HepG2 (cell line): Measurements from ENCODE around the gene FANCD2. TPM values are rescaled to one million over a fixed set of nuclear protein-coding genes. Genes with fewer than 3 reads are reported as not detected.

ENCODE experiments used
- ARID2 ChIP-seq: sonication (generic); formaldehyde crosslinking; IDR thresholded peaks from 2 replicates; pipeline ENCODE4 v1.8.1; 2022; ENCODE audit warnings: mild to moderate bottlenecking, missing genetic modification reagents, borderline replicate concordance
- ARNT2 ChIP-seq: sonication (generic); formaldehyde crosslinking; IDR thresholded peaks from 2 replicates; pipeline ENCODE4 v1.8.0; 2022; ENCODE audit warnings: mild to moderate bottlenecking, low read depth, missing genetic modification reagents, moderate library complexity
- GTF2F1 ChIP-seq: fragments of 150-350 bp; IDR thresholded peaks from 2 replicates; pipeline ENCODE4 v1.6.1; 2014; ENCODE audit warnings: low read length
- HOXA7 ChIP-seq: sonication (generic); formaldehyde crosslinking; IDR thresholded peaks from 2 replicates; pipeline ENCODE4 v1.8.1; 2022; ENCODE audit warnings: mild to moderate bottlenecking, missing genetic modification reagents, moderate library complexity
- KAT7 ChIP-seq: IDR thresholded peaks from 2 replicates; pipeline ENCODE4 v1.6.1; 2018; ENCODE audit warnings: borderline replicate concordance, missing compliant biosample characterization
- MAFG ChIP-seq: sonication (generic); formaldehyde crosslinking; IDR thresholded peaks from 2 replicates; pipeline ENCODE4 v1.5.1; 2020; ENCODE audit warnings: mild to moderate bottlenecking, missing genetic modification reagents
- POLR2AphosphoS5 ChIP-seq: IDR thresholded peaks from 2 replicates; pipeline ENCODE4 v1.6.1; 2012; ENCODE audit warnings: low read depth, low read length
- SMARCE1 ChIP-seq: fragments of 450-650 bp; IDR thresholded peaks from 2 replicates; pipeline ENCODE4 v1.6.1; 2017; ENCODE audit warnings: borderline replicate concordance
- U2AF1 ChIP-seq: fragments of 200-400 bp; formaldehyde crosslinking; optimal IDR thresholded peaks from 2 replicates; pipeline ENCODE3; 2017; ENCODE audit warnings: mild to moderate bottlenecking, low read depth, low read length
- ZFP36 ChIP-seq: fragments of 150-350 bp; IDR thresholded peaks from 2 replicates; pipeline ENCODE4 v1.6.1; 2018; ENCODE audit warnings: borderline replicate concordance, low read length, low read depth; ENCODE audit not compliant: partially characterized antibody
- ZFP90 ChIP-seq: sonication (generic); formaldehyde crosslinking; IDR thresholded peaks from 2 replicates; pipeline ENCODE4 v1.8.0; 2022; ENCODE audit warnings: missing genetic modification reagents, mild to moderate bottlenecking, inconsistent platforms, borderline replicate concordance
- ZNF160 ChIP-seq: sonication (generic); formaldehyde crosslinking; IDR thresholded peaks from 2 replicates; pipeline ENCODE4 v1.8.0; 2022; ENCODE audit warnings: mild to moderate bottlenecking, inconsistent platforms, missing genetic modification reagents
- ZNF232 ChIP-seq: sonication (generic); formaldehyde crosslinking; IDR thresholded peaks from 2 replicates; pipeline ENCODE4 v1.4.0; 2020; ENCODE audit warnings: missing genetic modification reagents, borderline replicate concordance
- ZNF256 ChIP-seq: sonication (generic); formaldehyde crosslinking; conservative IDR thresholded peaks from 2 replicates; pipeline ENCODE4 v1.4.0; 2020; ENCODE audit warnings: missing genetic modification reagents
- ZNF572 ChIP-seq: sonication (generic); formaldehyde crosslinking; IDR thresholded peaks from 2 replicates; pipeline ENCODE4 v1.5.1; 2020; ENCODE audit warnings: mild to moderate bottlenecking, missing genetic modification reagents
- ZNF629 ChIP-seq: sonication (generic); formaldehyde crosslinking; conservative IDR thresholded peaks from 2 replicates; pipeline ENCODE4 v1.5.0; 2020; ENCODE audit warnings: missing genetic modification reagents
- ZNF773 ChIP-seq: sonication (generic); formaldehyde crosslinking; IDR thresholded peaks from 2 replicates; pipeline ENCODE4 v1.4.0; 2020; ENCODE audit warnings: missing genetic modification reagents, borderline replicate concordance
- polyA plus RNA-seq, 8 experiments: library from polyadenylated mRNA; depleted of rRNA in 3 of 8; stranded (reverse) in 7 of 8; unstranded in 1 of 8; fragments of >200 nt; fragmentation: Illumina TruSeq in 4 of 8; extraction: Trizol in 4 of 8; gene quantifications; 2 replicates each; pipeline versions ENCODE4 v1.2.1 to v1.2.3, GENCODE V29; 2011 to 2016; ENCODE audit warnings: low read depth in 4 of 8, missing spikeins in 1 of 8, mixed read lengths in 1 of 8; ENCODE audit not compliant: insufficient read depth in 1 of 8
- total RNA-seq, 5 experiments: library from RNA; depleted of rRNA; stranded (reverse); fragments of >200 nt; fragmentation: Illumina TruSeq; extraction: Trizol; gene quantifications; 2 replicates each; pipeline ENCODE4 v1.2.3, GENCODE V29; 2016; ENCODE audit warnings: low read depth in 1 of 5
- TF ChIP-seq, protein P1 (sequence below): sonication (generic); formaldehyde crosslinking; IDR thresholded peaks from 2 replicates; pipeline ENCODE4 v1.8.0; 2022; ENCODE audit warnings: missing genetic modification reagents, mild to moderate bottlenecking, inconsistent platforms, borderline replicate concordance
- TF ChIP-seq, protein P2 (sequence below): sonication (generic); formaldehyde crosslinking; IDR thresholded peaks from 2 replicates; pipeline ENCODE4 v1.4.0; 2020; ENCODE audit warnings: missing genetic modification reagents, borderline replicate concordance
- TF ChIP-seq, protein P3 (sequence below): sonication (generic); formaldehyde crosslinking; IDR thresholded peaks from 2 replicates; pipeline ENCODE4 v1.4.0; 2020; ENCODE audit warnings: missing genetic modification reagents, borderline replicate concordance

Gene FANCD2
- total and polyA plus RNA-seq, 2 of the 13 experiments (the other 11 are each of a cell fraction or from before 2014, with no cell fraction given): 10.1 to 42.0 TPM

DNA sequence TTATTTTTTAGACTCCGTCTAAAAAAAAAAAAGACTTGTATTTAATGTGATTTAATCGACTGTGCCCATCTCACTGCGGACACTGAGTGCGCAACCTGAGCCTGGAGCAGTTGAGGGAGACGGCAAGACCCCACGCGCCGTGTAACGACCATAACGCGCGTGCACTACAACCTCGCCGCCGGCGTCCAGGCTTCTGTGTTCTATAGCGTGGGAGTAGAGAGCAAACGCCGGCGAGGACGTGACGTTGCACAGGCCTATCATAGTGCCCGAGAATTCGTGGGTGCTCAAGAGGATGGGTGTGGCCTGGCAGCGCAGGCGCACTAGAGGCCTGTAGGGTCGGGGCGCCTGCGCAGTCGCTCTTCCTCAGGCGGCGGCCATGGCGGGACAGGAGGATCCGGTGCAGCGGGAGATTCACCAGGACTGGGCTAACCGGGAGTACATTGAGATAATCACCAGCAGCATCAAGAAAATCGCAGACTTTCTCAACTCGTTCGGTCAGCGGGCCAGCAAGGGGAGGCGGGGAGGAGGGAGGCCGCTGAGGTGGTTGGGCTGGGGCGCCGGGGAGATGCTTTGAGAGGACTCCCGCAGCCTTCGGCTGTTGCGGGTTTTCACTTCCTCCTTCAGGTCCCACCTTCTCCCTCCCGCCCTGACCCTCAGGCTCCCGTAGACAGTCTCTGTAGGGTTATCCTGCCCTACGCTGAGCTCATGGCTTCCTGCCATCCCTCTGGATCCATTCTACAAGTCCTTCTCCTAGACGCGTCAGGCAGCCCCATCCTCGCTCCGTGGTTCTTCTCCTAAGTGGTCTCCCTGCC lies 89.3 kb downstream of the FANCD2 start, which contains the start of gene BRK1 (continued):
- TF ChIP-seq ZNF572 (CRISPR knock-in tag) (no peak), ARNT2 (CRISPR knock-in tag) (peak; percentile 69; the same call in 1 of the 2 replicates), KAT7 (CRISPR knock-in tag) (no peak), SMARCE1 (no peak), ZNF232 (CRISPR knock-in tag) (0 out of 2 replicates have a peak, but pooled peaks have one; percentile 71), ZNF160 (CRISPR knock-in tag) (no peak), POLR2AphosphoS5 (peak; percentile 99), ZNF773 (CRISPR knock-in tag) (peak; percentile 91; the same call in 1 of the 2 replicates), GTF2F1 (no peak), HOXA7 (no peak), U2AF1 (no peak), MAFG (CRISPR knock-in tag) (no peak), ZFP36 (no peak), ZNF629 (0 out of 2 replicates have a peak, but pooled peaks have one; percentile 44), ARID2 (CRISPR knock-in tag) (no peak), ZNF256 (CRISPR knock-in tag) (peak; percentile 70; the same call in 1 of the 2 replicates), ZFP90 (CRISPR knock-in tag) (0 out of 2 replicates have a peak, but pooled peaks have one; percentile 84)
- TF ChIP-seq, protein P1, sequence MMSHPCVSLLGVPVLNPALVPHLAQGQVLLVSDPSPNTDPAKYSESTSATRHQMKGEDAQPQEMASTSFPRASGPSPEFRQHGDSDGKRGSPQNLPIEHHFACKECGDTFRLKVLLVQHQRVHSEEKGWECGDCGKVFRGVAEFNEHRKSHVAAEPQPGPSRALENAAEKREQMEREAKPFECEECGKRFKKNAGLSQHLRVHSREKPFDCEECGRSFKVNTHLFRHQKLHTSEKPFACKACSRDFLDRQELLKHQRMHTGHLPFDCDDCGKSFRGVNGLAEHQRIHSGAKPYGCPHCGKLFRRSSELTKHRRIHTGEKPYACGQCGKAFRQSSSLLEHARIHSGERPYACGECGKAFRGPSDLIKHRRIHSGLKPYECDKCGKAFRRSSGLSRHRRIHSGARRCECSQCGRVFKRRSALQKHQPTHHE: no peak
- TF ChIP-seq, protein P2, sequence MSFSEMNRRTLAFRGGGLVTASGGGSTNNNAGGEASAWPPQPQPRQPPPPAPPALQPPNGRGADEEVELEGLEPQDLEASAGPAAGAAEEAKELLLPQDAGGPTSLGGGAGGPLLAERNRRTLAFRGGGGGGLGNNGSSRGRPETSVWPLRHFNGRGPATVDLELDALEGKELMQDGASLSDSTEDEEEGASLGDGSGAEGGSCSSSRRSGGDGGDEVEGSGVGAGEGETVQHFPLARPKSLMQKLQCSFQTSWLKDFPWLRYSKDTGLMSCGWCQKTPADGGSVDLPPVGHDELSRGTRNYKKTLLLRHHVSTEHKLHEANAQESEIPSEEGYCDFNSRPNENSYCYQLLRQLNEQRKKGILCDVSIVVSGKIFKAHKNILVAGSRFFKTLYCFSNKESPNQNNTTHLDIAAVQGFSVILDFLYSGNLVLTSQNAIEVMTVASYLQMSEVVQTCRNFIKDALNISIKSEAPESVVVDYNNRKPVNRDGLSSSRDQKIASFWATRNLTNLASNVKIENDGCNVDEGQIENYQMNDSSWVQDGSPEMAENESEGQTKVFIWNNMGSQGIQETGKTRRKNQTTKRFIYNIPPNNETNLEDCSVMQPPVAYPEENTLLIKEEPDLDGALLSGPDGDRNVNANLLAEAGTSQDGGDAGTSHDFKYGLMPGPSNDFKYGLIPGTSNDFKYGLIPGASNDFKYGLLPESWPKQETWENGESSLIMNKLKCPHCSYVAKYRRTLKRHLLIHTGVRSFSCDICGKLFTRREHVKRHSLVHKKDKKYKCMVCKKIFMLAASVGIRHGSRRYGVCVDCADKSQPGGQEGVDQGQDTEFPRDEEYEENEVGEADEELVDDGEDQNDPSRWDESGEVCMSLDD (CRISPR knock-in tag): 0 out of 2 replicates have a peak, but pooled peaks have one; percentile 41
- TF ChIP-seq, protein P3, sequence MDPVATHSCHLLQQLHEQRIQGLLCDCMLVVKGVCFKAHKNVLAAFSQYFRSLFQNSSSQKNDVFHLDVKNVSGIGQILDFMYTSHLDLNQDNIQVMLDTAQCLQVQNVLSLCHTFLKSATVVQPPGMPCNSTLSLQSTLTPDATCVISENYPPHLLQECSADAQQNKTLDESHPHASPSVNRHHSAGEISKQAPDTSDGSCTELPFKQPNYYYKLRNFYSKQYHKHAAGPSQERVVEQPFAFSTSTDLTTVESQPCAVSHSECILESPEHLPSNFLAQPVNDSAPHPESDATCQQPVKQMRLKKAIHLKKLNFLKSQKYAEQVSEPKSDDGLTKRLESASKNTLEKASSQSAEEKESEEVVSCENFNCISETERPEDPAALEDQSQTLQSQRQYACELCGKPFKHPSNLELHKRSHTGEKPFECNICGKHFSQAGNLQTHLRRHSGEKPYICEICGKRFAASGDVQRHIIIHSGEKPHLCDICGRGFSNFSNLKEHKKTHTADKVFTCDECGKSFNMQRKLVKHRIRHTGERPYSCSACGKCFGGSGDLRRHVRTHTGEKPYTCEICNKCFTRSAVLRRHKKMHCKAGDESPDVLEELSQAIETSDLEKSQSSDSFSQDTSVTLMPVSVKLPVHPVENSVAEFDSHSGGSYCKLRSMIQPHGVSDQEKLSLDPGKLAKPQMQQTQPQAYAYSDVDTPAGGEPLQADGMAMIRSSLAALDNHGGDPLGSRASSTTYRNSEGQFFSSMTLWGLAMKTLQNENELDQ (CRISPR knock-in tag): no peak
